ENCODE data around the gene DDR1.
"Not testable (repeated sequence)": the region's sequence is repeated elsewhere in the genome, so short reads cannot be mapped to it uniquely, and the experiment has no call there.

The DDR1 gene

DNA sequence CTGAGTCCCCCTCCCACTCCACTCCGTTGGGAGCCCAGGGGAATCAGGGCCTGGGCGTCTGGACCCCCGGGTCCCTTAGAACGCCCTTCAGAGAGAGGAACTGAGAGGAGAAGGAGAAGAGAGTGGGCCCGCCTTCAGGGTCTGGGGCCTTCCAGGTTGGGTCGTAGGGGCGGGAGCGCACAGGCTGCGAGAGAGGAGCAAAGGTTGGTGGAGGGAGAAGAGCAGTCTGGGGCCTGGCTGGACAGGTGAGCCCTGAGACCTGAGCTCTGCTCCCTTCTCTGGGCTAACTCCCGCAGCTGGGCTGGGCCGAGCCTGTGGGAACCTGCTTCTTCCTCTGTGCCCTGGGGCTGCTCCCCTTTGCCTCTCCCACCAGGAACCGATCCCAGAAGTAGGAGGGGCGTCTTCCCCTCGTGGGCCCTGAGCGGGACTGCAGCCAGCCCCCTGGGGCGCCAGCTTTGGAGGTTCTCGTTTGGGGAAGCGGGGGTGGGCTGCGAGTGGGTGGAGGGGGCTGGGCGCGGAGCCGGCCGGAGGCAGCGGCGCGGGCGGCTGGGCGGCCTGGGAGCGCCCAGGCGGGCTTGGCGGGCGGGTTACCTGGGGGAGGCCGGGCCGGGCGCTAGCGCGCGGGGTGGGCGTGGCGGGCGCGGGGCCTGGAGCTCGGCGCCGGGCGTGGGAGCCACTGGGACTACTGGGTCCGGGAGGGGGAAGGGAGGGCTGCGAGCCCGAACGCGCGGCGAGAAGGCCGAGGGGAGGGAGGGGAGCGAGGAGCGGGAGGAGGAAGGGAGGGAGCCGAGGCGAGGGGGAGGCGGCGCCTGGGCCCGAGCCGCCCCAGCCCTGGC, at the start of gene DDR1:
DDR1 (plus strand) TSS at position 835 of the 836 bp plus-strand sequence. CDS start 4,211 bp downstream, outside the sequence.
- peak; percentile 87 for DNase-seq

DNA sequence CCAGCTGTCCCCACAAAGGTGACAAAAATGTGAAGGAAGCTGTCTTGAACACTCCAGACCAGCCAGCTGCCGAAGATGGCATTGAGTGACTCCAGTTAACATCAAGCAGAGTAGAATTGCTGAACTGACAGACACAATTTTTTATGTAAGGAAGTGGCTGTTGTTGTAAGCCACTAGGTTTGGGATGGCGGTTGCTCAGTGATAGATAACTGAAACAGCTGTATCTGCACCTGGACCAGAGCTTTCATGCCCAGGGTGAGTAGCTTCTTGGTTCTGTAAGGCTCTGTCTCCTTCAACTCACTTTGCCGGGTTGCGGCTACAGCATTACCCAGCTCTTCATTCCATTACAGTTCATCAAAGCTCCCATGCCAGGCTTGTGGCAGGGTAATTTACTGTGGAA, 49.7 kb upstream of the DDR1 start:
- DNase-seq: no peak

DNA sequence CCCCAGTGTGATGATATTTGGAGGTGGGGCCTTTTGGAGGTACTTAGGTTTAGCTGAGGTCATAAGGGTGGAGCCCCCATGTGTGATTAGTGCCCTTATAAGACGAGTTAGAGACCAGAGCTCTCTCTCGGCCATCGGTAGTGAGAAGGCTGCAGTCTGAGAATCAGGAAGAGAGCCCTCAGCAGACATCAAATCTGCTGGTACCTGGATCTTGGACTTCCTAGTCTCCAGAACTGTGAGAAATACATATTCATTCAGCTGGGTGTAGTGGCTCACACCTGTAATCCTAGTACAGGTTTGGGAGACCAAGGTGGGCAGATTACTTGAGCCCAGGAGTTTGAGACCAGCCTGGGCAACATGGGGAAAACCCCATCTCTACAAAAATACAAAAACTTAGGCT, 48.7 kb upstream of the DDR1 start:
- no peak for DNase-seq

DNA sequence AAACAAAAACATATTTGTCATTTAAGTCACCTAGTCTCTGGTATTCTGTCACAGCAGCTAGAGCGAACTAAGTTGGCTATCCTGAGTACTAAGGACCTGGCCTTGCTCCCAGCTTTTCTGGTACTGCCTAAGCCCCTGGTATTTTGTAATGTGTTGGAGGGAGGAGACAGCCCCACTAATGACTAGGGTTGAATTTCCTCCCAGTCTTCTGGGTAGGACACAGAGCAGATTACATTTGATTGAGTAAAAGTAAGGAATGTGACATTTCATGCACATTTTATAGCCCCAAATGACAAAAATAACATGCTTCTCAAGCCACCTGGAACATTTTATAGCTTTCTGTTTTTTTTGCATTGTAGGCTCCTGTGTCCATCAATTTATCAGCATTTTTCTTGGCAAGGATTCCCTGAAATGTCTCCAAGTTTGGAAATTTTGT, 47.9 kb upstream of the DDR1 start:
- peak; percentile 26 for DNase-seq

DNA sequence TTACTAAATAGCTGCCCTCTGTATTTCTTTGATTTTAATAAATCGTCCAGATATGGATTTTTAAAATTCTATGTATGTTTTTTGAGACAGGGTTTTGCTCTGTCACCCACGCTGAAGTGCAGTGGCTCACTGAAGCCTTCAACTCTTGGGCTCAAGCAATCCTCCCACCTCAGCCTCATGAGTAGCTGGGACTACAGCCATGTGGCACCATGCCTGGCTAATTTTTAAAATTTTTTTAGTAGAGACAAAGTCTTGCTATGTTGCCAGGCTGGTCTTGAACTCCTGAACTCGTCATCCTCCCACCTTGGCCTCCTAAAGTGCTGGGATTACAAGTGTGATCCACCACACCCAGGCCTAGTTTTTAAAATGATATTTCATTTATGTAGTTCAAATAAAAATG, 47.4 kb upstream of the DDR1 start:
- no peak for DNase-seq

DNA sequence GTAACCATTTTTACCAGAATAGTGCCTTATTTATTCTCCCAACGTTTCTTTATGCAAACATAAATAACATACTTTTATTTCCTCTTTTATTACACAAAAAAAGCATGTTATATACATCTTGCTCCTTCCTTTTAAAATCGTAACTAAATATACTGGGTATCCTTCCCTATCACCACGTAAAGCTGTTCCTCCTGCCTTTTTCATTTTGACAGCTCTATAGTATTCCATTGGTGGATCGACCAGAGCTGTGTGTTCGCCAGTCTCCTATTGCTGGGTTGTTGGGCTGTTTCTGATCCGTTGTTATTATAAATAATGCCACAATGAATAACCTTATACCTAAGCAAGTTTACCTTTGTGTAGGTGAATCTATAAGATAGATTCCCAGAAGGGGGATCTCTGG, 46.9 kb upstream of the DDR1 start:
- no peak for DNase-seq

DNA sequence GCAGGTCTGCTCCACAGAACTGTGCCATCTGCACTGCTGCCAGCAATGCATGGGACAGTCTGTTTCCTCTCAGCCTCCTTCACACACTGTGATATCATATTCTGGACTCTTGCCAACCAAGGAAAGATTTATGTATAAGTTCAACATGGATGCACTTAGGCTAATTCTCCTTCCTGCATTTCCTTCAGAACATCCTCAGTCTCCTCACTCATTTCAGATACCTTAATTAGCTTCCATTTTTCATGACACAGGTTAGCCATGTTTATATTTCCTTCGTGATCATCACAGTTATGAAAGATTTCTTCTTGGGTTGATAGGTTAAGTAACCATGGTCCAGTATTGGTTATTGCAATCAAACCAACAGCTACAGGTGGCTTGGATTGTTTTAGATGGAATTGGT, 46.4 kb upstream of the DDR1 start:
- no peak for DNase-seq

DNA sequence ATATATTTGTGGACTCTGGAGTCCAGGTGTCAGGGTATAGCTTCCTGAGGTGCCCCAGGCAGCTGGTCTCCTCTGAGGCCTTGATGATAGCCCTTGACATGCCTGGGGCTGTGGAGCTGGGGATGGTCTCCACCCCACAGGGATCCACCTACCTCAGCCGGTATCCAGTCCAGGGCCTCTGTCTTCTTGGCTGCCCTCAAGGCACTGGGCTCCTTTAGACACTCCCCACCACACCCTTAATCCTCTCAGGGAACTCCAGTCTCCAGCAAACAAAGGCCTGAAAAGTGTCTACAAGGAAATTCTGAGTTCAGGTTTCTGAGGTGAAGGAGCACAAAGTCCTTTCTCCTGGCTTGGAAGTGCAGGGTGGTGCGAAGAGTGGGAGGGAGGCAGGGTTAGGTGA, 44.6 kb upstream of the DDR1 start:
- DNase-seq: no peak

DNA sequence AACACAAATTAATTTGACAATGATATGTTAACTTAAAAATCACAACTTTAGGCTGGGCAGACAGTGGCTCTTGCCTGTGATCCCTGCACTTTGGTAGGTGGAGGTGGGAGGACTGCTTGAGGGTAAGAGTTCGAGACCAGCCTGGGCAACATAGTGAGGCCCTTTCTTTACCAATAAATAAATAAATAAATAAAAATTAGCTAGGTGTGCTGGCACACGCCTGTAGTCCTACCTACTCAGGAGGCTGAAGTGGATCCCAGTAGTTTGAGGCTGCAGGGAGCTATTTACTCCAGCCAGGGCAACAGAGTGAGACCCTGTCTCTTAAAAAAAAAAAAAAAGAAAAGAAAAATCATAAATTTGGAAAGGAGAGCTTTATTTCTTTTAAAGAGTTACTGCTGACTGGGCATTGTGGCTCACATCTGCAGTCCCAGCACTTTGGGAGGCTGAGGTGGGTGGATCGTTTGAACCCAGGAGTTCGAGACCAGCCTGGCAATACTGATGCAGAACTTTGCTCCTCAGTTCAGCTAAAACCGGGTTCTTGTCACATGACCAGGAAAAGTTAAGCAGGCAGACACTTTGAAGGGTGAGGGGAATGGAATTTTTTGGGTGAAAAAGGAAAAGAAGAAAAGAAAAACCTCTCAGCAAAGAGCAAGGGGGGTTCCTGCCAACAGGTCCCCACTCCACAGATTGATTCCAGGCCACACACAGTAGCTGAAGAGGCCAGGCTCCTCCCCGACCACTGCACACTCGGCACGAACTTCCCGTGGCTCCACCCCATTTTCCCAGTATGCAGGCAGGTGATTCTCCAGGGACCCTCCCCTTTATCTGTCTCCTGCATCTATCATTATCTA, 44.0 kb upstream of the DDR1 start:
- DNase-seq: no peak

DNA sequence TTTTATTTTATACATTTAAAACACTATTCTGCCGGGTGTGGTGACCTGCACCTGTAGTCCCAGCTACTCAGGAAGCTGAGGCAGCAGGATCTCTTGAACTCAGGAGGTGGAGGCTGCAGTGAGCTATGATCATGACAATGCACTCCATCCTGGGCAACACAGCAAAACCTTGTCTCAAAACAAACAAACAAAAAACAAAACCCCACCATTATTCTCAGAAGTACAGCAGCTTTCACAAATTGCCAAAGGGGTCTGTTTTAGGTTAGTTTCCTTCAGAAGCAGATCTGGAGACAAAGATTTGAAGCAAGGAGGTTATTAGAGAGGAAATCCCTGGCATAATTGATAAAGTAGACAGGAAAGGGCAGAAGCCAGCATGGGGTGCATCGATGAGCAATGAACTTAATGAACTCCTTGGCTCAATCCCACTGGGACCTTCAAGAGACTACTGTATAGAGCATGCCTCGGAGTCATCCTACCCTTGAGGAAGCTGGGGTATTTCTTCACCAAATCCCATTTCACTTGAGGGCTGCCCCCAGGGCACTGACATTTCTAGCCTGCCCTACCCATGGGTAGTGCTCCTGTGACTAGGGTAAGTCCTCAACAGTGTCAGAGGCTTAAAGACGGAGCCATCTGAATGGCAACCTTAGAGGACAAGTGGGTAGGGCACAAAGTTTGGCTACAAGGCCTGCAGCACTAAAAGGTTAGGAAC, 43.2 kb upstream of the DDR1 start:
- no peak for DNase-seq

DNA sequence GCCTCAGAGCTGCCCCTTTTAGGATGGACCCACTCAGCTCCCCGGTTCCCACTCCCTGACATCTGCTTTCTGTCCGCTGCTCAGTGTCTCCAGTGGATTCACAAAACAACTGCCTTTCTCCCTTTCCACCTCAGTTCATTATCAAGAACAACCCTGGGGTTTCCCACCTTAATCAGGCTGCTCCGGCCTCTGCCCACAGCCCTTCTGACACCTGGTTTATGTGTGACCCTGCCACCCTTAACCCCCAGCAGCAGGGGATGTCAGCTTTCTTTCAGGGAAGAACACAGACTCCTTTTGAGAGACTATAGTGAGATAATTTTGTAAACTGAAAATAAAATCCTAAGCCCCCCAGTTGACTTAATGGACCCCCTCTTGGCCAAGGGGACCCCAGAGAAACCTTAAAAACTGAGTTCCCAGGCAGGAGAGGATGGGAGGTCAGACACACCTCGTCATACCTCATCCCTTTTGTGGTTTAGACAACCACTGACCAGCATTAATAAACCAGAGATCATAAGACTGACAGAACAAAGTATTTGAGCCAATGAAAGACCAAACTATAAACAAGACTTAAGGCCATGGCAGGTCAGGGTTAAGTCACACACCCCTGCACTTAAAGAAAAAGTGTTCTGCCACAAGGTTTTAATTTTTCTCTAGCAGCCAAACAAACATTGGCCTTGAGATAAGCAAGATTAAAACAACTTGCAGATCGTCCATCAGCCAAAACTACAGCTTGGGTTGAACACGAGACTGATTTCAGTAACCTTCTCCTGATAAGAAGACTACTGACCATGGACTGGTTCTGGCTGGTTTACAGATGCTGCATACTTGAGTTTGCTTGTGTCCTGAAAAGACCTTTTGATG, 42.4 kb upstream of the DDR1 start:
- no peak for DNase-seq

DNA sequence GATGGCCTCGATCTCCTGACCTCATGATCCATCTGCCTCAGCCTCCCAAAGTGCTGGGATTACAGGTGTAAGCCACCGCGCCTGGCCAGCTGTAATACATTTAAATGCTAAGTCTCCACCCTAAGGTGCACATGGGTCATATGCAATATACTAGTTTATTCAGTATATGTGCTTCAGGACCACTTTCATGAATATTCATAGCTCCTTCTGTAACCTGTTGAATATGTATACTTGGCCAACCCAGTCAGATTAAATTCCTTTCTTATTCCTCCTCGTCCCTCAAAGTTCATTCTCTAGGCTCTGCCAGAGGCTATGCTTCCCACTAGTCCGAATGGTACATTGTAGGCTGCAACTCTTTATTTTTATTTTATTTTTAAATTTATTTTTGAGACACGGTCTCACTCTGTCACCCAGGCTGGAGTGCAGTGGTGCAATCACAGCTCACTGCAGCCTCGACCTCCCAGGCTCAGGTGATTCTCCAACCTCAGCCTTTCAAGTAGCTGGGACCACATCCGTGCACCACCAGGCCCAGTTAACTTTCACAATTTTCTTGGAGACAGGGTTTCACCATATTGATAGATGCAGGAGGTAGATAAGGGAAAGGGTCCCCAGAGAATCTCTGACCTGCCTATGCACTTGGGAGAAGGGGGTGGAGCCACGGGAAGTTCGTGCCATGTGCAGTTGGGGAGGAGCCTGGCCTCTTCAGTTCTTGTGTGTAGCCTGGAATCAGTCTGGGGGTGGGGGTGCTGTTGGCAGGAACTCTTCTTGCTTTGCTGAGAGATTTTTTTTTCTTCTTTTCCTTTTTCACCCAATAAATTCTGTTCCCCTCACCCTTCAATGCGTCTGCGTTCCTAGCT, 41.3 kb upstream of the DDR1 start:
- no peak for DNase-seq

DNA sequence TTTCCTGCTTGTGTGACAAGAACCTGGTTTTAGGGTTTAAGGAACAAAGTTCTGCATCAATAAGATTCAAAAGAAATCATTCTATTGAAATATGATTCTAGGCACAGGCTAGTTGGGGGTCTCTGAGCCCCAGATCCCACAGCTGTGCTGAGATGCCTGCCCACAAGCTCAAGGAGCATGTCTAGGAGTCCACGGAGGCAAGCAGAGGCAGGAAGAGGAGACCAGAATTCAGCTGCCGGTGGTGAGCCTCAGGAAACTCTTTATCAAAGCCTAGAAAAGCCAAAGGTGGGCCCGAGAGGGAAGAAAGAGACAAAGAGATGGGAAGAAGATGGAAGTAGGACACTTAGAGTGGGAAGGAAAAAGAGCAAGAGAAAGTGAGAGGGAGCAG, 40.7 kb upstream of the DDR1 start:
- no peak for DNase-seq

DNA sequence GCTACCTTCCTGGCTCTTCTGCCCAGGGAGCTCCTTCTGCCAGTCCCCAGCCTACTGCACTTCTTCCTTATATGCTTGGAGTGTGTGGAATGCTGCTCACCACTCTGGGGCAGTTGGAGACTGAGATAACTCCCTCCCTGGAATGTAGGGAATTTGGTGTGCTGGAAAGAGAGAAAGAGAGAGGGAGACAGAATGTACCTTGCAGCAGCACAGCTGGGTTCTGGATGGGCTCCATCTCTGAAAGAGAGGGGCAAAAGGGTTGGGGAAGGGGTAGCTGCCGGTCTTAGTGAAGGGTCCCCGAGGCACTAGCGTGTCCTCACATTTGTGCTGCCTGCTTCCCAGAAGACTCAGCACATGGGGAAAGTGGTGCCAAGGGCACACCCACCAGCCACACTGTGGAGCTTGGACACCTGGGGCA, 40.2 kb upstream of the DDR1 start:
- no peak for DNase-seq

DNA sequence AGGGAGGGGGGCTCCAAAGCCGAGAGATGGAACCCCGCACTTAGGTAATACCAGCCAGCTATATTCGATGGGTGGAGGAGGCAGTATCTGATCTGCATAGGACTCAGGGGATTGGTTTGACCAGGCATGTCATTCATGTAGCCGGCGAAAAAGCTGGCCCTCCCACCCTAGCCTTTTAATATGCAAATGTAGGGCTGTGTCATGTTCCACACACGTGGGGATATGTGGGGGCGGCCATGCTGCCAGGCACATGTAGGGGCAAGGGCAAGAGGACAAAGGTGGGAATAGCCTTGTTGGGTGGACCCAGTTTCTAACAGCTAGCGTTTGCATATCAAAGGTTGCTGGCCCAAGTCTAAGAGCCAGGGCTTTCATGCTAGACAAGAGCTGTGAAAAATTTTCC, 39.1 kb upstream of the DDR1 start:
- DNase-seq: no peak

DNA sequence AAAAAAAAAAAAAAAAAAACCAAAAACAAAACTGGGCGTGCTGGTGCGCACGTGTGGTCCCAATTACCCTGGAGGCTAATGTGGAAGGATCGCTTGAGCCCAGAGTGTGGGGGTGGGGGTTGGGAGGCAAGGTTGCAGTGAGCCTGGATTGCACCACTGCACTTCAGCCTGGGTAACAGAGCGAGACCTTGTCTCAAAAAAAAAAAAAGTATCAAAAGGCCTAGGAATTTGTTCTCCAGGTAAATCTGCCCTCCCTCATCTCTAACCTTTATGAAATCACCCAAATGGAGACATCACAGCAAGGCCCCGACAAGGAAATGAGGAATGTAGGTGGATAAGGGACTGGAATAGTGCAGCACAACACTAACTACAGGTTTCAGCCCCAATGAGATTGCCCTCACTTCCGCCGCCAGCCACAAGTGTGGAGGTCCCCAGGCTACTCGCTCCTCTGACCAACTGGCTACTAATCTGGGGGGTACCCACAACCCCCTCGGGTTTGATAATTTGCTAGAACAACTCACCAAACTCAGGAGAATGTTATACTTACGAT, 36.8 kb upstream of the DDR1 start:
- DNase-seq: no peak

DNA sequence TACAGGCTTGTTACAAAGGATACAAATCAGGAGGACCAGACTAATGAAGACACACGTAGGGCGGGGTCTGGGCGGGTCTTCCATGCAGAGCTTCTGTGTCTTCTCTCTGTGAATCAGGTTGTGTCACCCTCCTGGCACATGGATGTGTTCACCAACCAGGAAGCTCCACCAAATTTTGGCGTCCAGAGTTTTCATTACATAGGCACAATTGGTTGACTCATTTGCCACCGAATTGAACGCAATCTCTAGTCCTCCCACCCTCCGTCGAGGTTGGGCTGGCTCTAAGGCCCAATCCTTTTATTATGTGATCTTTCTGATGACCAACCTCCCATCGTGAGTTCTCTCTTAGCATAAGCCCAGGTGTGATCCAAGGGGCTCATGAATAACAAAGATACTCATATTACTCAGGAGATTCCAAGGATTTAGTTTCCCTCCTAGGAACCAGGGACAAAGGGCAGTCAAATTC, 36.3 kb upstream of the DDR1 start:
- no peak for DNase-seq

DNA sequence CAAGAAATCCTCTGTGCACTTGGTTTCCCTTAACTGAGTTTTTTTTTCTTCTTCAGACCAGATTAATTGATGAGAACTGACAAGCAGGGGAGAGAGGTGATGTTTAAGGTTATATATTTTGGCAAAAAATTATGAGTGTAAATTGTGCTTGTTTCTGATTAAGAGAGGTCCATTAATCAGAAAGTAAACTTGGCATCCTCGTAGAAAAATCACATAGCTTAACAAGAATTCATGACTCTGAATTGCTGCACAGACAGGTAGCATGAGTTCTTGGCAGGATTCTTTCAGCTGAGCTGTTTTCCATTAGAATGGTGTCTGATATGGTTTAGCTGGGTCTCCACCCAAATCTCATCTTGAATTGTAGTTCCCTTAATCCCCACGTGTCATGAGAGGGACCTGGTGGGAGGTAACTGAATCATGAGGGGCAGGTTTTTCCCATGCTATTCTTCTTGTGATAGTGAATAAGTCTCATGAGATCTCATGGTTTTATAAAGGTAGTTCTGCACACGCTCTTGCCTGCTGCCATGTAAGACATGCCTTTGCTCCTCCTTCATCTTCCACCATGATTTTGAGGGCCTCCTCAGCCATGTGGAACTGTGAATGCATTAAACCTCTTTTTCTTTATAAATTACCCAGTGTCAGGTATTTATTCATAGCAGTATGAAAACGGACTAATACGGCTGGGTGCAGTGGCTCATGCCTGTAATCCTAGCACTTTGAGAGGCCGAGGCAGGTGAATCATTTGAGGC, 34.2 kb upstream of the DDR1 start:
- no peak for DNase-seq

DNA sequence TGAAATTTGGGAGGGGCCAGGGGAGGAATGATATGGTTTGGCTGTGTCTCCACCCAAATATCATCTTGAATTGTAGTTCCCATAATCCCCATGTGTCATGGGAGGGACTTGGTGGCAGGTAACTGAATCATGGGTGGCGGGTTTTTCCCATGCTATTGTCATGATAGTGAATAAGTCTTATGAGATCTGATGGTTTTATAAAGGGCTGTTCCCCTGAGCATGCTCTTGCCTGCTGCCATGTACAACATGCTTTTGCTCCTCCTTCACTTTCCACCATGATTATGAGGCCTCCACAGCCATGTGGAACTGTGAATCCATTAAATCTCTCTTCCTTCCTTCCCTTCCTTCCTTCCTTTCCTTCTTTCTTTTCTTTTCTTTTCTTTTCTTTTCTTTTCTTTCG, 31.9 kb upstream of the DDR1 start:
- DNase-seq: not testable (repeated sequence)
